ENCODE measurements around the gene MRLN.
"Not testable (repeated sequence)": the region's sequence is repeated elsewhere in the genome, so short reads cannot be mapped to it uniquely, and the experiment has no call there.

The MRLN gene

GRCh38 chr10:59753267-59753666 is at the start of gene MRLN:
TSS of gene MRLN (minus strand) at chr10:59753455.
- H3K27me3 ChIP-seq (ENCODE audit: insufficient read depth, low read length) = no peaks in the 10 kb centered on the region
- peaks cover 3% of the 10 kb centered on the region; the same call in 1 of the 2 replicates for H3K4me1 ChIP-seq (ENCODE audit: insufficient read depth, low read length)
- no peak within 1 kb of the TSS for H3K9ac ChIP-seq (ENCODE audit: low read depth, low read length)
- no peaks in the 10 kb centered on the region for H3K36me3 ChIP-seq (ENCODE audit: insufficient read depth, low read depth, low read length)
- no peak within 1 kb of the TSS for H3K27ac ChIP-seq (ENCODE audit: low read length)
- no peaks in the 10 kb centered on the region for H3K9me3 ChIP-seq (ENCODE audit: insufficient read depth, low read depth, low read length)
- no peak within 1 kb of the TSS for H3K4me3 ChIP-seq (ENCODE audit: low read length)

GRCh38 chr10:59801171-59801570 is 47.9 kb upstream of the MRLN start:
- no peak overlapping the region for H3K9ac ChIP-seq (ENCODE audit: low read depth, low read length)
- H3K9me3 ChIP-seq (ENCODE audit: insufficient read depth, low read depth, low read length) = no peaks in the 10 kb centered on the region
- H3K4me1 ChIP-seq (ENCODE audit: insufficient read depth, low read length) = no peaks in the 10 kb centered on the region
- no peak overlapping the region for H3K4me3 ChIP-seq (ENCODE audit: low read length)
- peaks cover 88% of the 10 kb centered on the region for H3K36me3 ChIP-seq (ENCODE audit: insufficient read depth, low read depth, low read length)
- no peaks in the 10 kb centered on the region for H3K27me3 ChIP-seq (ENCODE audit: insufficient read depth, low read length)
- no peak overlapping the region for H3K27ac ChIP-seq (ENCODE audit: low read length)

GRCh38 chr10:59799421-59799820 is 46.2 kb upstream of the MRLN start:
- Histone ChIP-seq H3K9ac (ENCODE audit: low read depth, low read length) (no peak overlapping the region), H3K27ac (ENCODE audit: low read length) (no peak overlapping the region), H3K36me3 (ENCODE audit: insufficient read depth, low read depth, low read length) (peaks cover 79% of the 10 kb centered on the region)

GRCh38 chr10:59793919-59794318 is 40.7 kb upstream of the MRLN start:
- no peaks in the 10 kb centered on the region for H3K4me1 ChIP-seq (ENCODE audit: insufficient read depth, low read length)
- no peaks in the 10 kb centered on the region for H3K27me3 ChIP-seq (ENCODE audit: insufficient read depth, low read length)
- H3K36me3 ChIP-seq (ENCODE audit: insufficient read depth, low read depth, low read length) = peaks cover 69% of the 10 kb centered on the region
- H3K4me3 ChIP-seq (ENCODE audit: low read length) = no peak overlapping the region
- no peak overlapping the region for H3K27ac ChIP-seq (ENCODE audit: low read length)
- no peak overlapping the region for H3K9ac ChIP-seq (ENCODE audit: low read depth, low read length)
- no peaks in the 10 kb centered on the region for H3K9me3 ChIP-seq (ENCODE audit: insufficient read depth, low read depth, low read length)

More at GRCh38 chr10:59799421-59799820, 46.2 kb upstream of the MRLN start:
- Histone ChIP-seq H3K4me1 (ENCODE audit: insufficient read depth, low read length) (no peaks in the 10 kb centered on the region), H3K27me3 (ENCODE audit: insufficient read depth, low read length) (no peaks in the 10 kb centered on the region), H3K4me3 (ENCODE audit: low read length) (no peak overlapping the region), H3K9me3 (ENCODE audit: insufficient read depth, low read depth, low read length) (no peaks in the 10 kb centered on the region)

GRCh38 chr10:59792812-59793211 is 39.6 kb upstream of the MRLN start:
- H3K4me3 ChIP-seq (ENCODE audit: low read length) = no peak overlapping the region
- H3K9me3 ChIP-seq (ENCODE audit: insufficient read depth, low read depth, low read length) = no peaks in the 10 kb centered on the region
- no peaks in the 10 kb centered on the region for H3K27me3 ChIP-seq (ENCODE audit: insufficient read depth, low read length)
- H3K4me1 ChIP-seq (ENCODE audit: insufficient read depth, low read length) = no peaks in the 10 kb centered on the region
- H3K9ac ChIP-seq (ENCODE audit: low read depth, low read length) = no peak overlapping the region
- peaks cover 63% of the 10 kb centered on the region for H3K36me3 ChIP-seq (ENCODE audit: insufficient read depth, low read depth, low read length)
- H3K27ac ChIP-seq (ENCODE audit: low read length) = no peak overlapping the region

- no peaks in the 10 kb centered on the region for H3K27me3 ChIP-seq (ENCODE audit: insufficient read depth, low read length)
- no peak overlapping the region for H3K9ac ChIP-seq (ENCODE audit: low read depth, low read length)
- no peaks in the 10 kb centered on the region for H3K9me3 ChIP-seq (ENCODE audit: insufficient read depth, low read depth, low read length)
- H3K36me3 ChIP-seq (ENCODE audit: insufficient read depth, low read depth, low read length) = peaks cover 54% of the 10 kb centered on the region
- no peak overlapping the region for H3K4me3 ChIP-seq (ENCODE audit: low read length)
- no peak overlapping the region for H3K27ac ChIP-seq (ENCODE audit: low read length)
- no peaks in the 10 kb centered on the region for H3K4me1 ChIP-seq (ENCODE audit: insufficient read depth, low read length)
These were observed 38.3 kb upstream of the MRLN start for GRCh38 chr10:59791601-59792000.

GRCh38 chr10:59790080-59790479 is 36.8 kb upstream of the MRLN start:
- H3K27me3 ChIP-seq (ENCODE audit: insufficient read depth, low read length); H3K9me3 ChIP-seq (ENCODE audit: insufficient read depth, low read depth, low read length); H3K9ac ChIP-seq (ENCODE audit: low read depth, low read length); H3K27ac ChIP-seq (ENCODE audit: low read length); H3K4me3 ChIP-seq (ENCODE audit: low read length); H3K4me1 ChIP-seq (ENCODE audit: insufficient read depth, low read length): not testable (repeated sequence)
- H3K36me3 ChIP-seq (ENCODE audit: insufficient read depth, low read depth, low read length) = peaks cover 49% of the 10 kb centered on the region

GRCh38 chr10:59788914-59789313 is 35.7 kb upstream of the MRLN start:
- H3K4me1 ChIP-seq (ENCODE audit: insufficient read depth, low read length); H3K4me3 ChIP-seq (ENCODE audit: low read length); H3K27ac ChIP-seq (ENCODE audit: low read length); H3K27me3 ChIP-seq (ENCODE audit: insufficient read depth, low read length); H3K9ac ChIP-seq (ENCODE audit: low read depth, low read length); H3K9me3 ChIP-seq (ENCODE audit: insufficient read depth, low read depth, low read length): not testable (repeated sequence)
- H3K36me3 ChIP-seq (ENCODE audit: insufficient read depth, low read depth, low read length) = peaks cover 37% of the 10 kb centered on the region

GRCh38 chr10:59787032-59787431 is 33.8 kb upstream of the MRLN start:
- H3K27me3 ChIP-seq (ENCODE audit: insufficient read depth, low read length); H3K4me3 ChIP-seq (ENCODE audit: low read length); H3K4me1 ChIP-seq (ENCODE audit: insufficient read depth, low read length); H3K9me3 ChIP-seq (ENCODE audit: insufficient read depth, low read depth, low read length); H3K9ac ChIP-seq (ENCODE audit: low read depth, low read length); H3K27ac ChIP-seq (ENCODE audit: low read length): not testable (repeated sequence)
- H3K36me3 ChIP-seq (ENCODE audit: insufficient read depth, low read depth, low read length) = peaks cover 18% of the 10 kb centered on the region

GRCh38 chr10:59785476-59785875 is 32.2 kb upstream of the MRLN start:
- H3K27me3 ChIP-seq (ENCODE audit: insufficient read depth, low read length); H3K36me3 ChIP-seq (ENCODE audit: insufficient read depth, low read depth, low read length); H3K9me3 ChIP-seq (ENCODE audit: insufficient read depth, low read depth, low read length); H3K27ac ChIP-seq (ENCODE audit: low read length); H3K9ac ChIP-seq (ENCODE audit: low read depth, low read length); H3K4me3 ChIP-seq (ENCODE audit: low read length); H3K4me1 ChIP-seq (ENCODE audit: insufficient read depth, low read length): not testable (repeated sequence)

GRCh38 chr10:59781511-59781910 is 28.3 kb upstream of the MRLN start:
- no peak overlapping the region for H3K4me3 ChIP-seq (ENCODE audit: low read length)
- no peaks in the 10 kb centered on the region for H3K36me3 ChIP-seq (ENCODE audit: insufficient read depth, low read depth, low read length)
- H3K27me3 ChIP-seq (ENCODE audit: insufficient read depth, low read length) = no peaks in the 10 kb centered on the region

GRCh38 chr10:59779756-59780533 is 26.7 kb upstream of the MRLN start:
- H3K36me3 ChIP-seq (ENCODE audit: insufficient read depth, low read depth, low read length) = no peaks in the 10 kb centered on the region
- no peak overlapping the region for H3K4me3 ChIP-seq (ENCODE audit: low read length)
- H3K4me1 ChIP-seq (ENCODE audit: insufficient read depth, low read length) = no peaks in the 10 kb centered on the region
- no peaks in the 10 kb centered on the region for H3K27me3 ChIP-seq (ENCODE audit: insufficient read depth, low read length)
- no peak overlapping the region for H3K9ac ChIP-seq (ENCODE audit: low read depth, low read length)
- H3K27ac ChIP-seq (ENCODE audit: low read length) = no peak overlapping the region
- peaks cover 23% of the 10 kb centered on the region for H3K9me3 ChIP-seq (ENCODE audit: insufficient read depth, low read depth, low read length)

More at GRCh38 chr10:59781511-59781910, 28.3 kb upstream of the MRLN start:
- no peak overlapping the region for H3K9ac ChIP-seq (ENCODE audit: low read depth, low read length)
- no peaks in the 10 kb centered on the region for H3K4me1 ChIP-seq (ENCODE audit: insufficient read depth, low read length)
- peaks cover 15% of the 10 kb centered on the region for H3K9me3 ChIP-seq (ENCODE audit: insufficient read depth, low read depth, low read length)
- no peak overlapping the region for H3K27ac ChIP-seq (ENCODE audit: low read length)

Data from iPS-20b (cell line).